ENCODE measurements around the gene METAP1D.

GRCh38 chr2:171986778-171987177 is 13.0 kb upstream of the METAP1D start:
- TF ChIP-seq CTCF (IDR thresholded peaks at IDR 0.05) (no peak), GABPA (IDR thresholded peaks at IDR 0.05; ENCODE audit: low read depth) (no peak)

Measured in SK-N-SH (cell line).